GM18502 (cell line): ENCODE results near the gene RNF217.

Experiments
- ATAC-seq: cut with Tn5 transposase; IDR thresholded peaks from one replicate; pipeline ENCODE4 v1.9.1; 2021; ENCODE audit warnings: mild to moderate bottlenecking; ENCODE audit not compliant: unreplicated experiment, poor library complexity

Gene RNF217

GRCh38 chr6:124986164-124986563 lies 23.9 kb downstream of the RNF217 start:
- ATAC-seq = no peak

GRCh38 chr6:124987291-124987690 lies 25.1 kb downstream of the RNF217 start:
- ATAC-seq = no peak

- ATAC-seq = no peak
Observed at GRCh38 chr6:124987999-124988591, 25.9 kb downstream of the RNF217 start.

- no peak for ATAC-seq
Observed at GRCh38 chr6:124989136-124989983, 27.1 kb downstream of the RNF217 start.

GRCh38 chr6:124990988-124991387 lies 28.8 kb downstream of the RNF217 start:
- no peak for ATAC-seq

- no peak for ATAC-seq
Observed at GRCh38 chr6:124991764-124992295, 29.6 kb downstream of the RNF217 start.

- ATAC-seq = no peak
Observed at GRCh38 chr6:124993327-124993726, 31.1 kb downstream of the RNF217 start.

- ATAC-seq = no peak
Observed at GRCh38 chr6:124994648-124995047, 32.4 kb downstream of the RNF217 start.

GRCh38 chr6:124995131-124995530 lies 32.9 kb downstream of the RNF217 start:
- ATAC-seq = no peak

DNA sequence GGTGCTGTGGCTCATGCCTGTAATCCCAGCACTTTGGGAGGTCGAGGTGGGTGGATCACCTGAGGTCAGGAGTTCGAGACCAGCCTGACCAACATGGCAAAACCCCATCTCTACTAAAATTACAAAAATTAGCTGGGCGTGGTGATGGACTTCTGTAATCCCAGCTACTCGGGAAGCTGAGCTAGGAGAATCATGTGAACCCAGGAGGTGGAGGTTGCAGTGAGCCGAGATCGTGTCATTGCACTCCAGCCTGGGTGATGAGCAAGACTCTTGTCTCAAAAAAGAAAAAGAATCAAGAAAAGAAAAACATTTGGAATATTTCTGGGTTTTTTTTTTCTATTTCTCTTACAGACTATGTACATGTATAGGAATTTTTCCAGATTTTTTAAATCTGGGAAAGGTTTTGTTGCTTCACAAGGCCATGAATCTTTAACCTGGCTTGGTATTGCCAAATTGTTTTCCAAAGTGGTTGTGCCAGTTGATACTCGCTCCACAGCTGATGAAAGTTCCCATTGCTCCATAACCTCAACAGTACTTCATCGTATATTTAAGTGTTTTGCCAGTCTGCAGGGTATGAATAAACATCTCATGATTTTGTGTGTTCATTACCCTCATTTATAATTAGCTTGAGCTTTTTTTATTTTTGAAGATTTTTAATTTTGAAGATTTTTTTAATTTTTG lies 33.5 kb downstream of the RNF217 start:
- no peak for ATAC-seq

DNA sequence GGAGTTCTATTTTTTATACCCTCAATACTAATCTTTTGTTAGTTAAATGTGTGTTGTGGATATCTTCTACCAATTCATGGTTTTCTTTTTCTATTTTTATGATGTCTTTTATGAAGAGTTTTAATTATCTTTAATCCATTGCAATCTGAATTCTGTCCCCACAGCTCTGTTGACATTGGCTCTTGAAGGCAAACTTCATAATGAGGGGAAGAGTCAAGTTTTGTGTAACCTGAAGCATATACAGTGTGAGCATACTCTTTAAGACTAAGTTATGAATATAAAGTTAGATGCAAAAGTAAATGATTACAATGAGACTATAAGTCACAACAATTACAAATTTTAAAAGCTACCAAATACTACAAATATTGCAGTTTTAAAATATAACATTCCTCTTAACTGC lies 34.2 kb downstream of the RNF217 start:
- ATAC-seq = no peak

GRCh38 chr6:124997196-124997875 lies 35.1 kb downstream of the RNF217 start:
- no peak for ATAC-seq

GRCh38 chr6:124999105-124999764 lies 37.0 kb downstream of the RNF217 start:
- ATAC-seq = no peak

DNA sequence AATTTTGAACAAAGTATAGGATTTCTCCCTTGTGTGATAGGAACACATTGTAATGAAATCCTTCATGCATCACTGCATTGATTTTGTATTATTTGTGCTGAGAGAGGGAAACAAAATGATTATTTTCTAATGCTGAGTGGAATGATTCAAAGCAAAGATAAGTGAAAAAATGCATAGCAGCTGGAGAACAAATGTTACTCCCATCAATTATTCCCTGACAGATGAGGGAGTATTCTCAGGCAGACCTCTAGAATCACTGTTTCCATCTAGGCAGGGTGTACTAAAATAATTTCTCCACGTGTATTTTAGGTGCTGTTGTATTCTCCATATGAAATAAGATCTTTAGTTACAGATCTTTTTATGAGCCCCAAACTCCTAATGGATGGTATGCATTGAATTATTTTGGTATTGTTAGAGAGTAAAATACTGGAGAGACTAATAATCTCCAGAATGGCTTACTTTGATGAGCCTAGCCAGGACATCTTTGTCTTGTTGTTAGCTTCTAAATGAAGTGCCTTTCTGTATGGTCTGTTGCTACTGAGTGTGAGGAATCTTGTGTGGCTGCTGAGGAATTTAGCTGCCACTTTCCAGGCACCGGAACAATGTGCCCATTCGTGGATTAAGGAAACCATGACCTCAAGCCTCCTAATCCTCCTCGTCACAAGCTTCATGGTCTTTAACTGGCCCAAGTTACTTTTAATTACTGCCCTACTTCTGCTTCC lies 39.6 kb downstream of the RNF217 start:
- no peak for ATAC-seq

- no peak for ATAC-seq
Observed at GRCh38 chr6:125002406-125002741, 40.1 kb downstream of the RNF217 start.

- ATAC-seq = no peak
Observed at GRCh38 chr6:125003070-125003469, 40.8 kb downstream of the RNF217 start.

GRCh38 chr6:125004198-125004597 lies 42.0 kb downstream of the RNF217 start:
- no peak for ATAC-seq

- no peak for ATAC-seq
Observed at GRCh38 chr6:125004797-125005595, 42.8 kb downstream of the RNF217 start.

DNA sequence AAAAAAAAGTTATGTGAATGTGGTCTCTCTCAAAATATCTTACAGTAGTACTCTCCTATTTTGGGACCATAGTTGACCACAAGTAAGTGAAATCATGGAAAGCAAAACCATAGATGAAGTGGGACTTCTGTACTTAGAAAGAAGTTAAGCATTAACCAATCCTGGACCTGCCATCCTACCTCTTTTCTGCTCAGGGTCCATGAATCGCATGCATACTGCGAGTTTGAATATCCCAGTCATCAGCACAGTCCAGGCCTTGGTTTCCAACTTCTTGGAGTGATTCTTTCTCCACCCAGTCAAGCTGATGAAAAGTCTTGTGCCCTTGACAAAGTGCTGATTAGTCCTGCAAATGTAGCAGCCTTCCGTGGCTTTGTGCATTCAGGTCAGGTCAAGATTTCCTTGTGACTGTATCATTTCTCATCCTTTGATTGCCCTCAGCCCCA lies 46.0 kb downstream of the RNF217 start:
- no peak for ATAC-seq
